HepG2 (cell line): ENCODE results near the gene CHMP1A. TPM values are rescaled to one million over a fixed set of nuclear protein-coding genes. Genes with fewer than 3 reads are reported as not detected.

Source experiments
- ATF4 ChIP-seq, 2 experiments: fragments of 450-650 bp in 1 of 2; sonication (generic) in 1 of 2; formaldehyde crosslinking; IDR thresholded peaks; 2 replicates each; pipeline versions ENCODE4 v1.5.0 to v1.8.0; 2020 to 2022; ENCODE audit warnings: mild to moderate bottlenecking in 1 of 2, missing genetic modification reagents in 1 of 2
- CHD2 ChIP-seq: IDR thresholded peaks from 2 replicates; pipeline ENCODE4 v1.6.1; 2011; ENCODE audit warnings: low read depth, low read length, improper control_type of control experiment
- DBP ChIP-seq: sonication (generic); formaldehyde crosslinking; IDR thresholded peaks from 2 replicates; pipeline ENCODE4 v1.4.0; 2020; ENCODE audit warnings: missing genetic modification reagents; ENCODE audit errors: not compliant biosample characterization
- FLYWCH1 ChIP-seq: sonication (generic); formaldehyde crosslinking; IDR thresholded peaks from 2 replicates; pipeline ENCODE4 v1.8.1; 2023; ENCODE audit warnings: mild to moderate bottlenecking, missing genetic modification reagents
- GLI4 ChIP-seq: sonication (generic); formaldehyde crosslinking; IDR thresholded peaks from 2 replicates; pipeline ENCODE4 v1.5.1; 2020; ENCODE audit warnings: missing genetic modification reagents, mild to moderate bottlenecking, moderate library complexity, borderline replicate concordance
- IRF2 ChIP-seq: IDR thresholded peaks from 2 replicates; pipeline ENCODE4 v1.6.1; 2018; ENCODE audit warnings: missing genetic modification reagents, missing compliant biosample characterization
- JARID2 ChIP-seq: sonication (generic); formaldehyde crosslinking; IDR thresholded peaks from 2 replicates; pipeline ENCODE4 v1.8.1; 2023; ENCODE audit warnings: missing genetic modification reagents, inconsistent platforms; ENCODE audit not compliant: insufficient replicate concordance
- MED13 ChIP-seq: sonication (generic); formaldehyde crosslinking; IDR thresholded peaks from 2 replicates; pipeline ENCODE4 v1.5.0; 2020; ENCODE audit warnings: missing genetic modification reagents
- ONECUT2 ChIP-seq: sonication (generic); formaldehyde crosslinking; IDR thresholded peaks from 2 replicates; pipeline ENCODE4 v1.4.0; 2020; ENCODE audit warnings: missing genetic modification reagents
- POGK ChIP-seq: sonication (generic); formaldehyde crosslinking; conservative IDR thresholded peaks from 2 replicates; pipeline ENCODE4 v1.8.0; 2022; ENCODE audit warnings: mild to moderate bottlenecking, moderate library complexity, missing genetic modification reagents
- POLR2A ChIP-seq, 2 experiments: IDR thresholded peaks; 2 replicates each; pipeline ENCODE4 v1.6.1; 2011; ENCODE audit warnings: low read depth in 2 of 2, low read length in 2 of 2, mild to moderate bottlenecking in 1 of 2, moderate library complexity in 1 of 2; ENCODE audit not compliant: insufficient read depth in 1 of 2
- TEAD3 ChIP-seq: optimal IDR thresholded peaks from 2 replicates; pipeline ENCODE3; 2016; ENCODE audit warnings: borderline replicate concordance
- ZBTB2 ChIP-seq: sonication (generic); formaldehyde crosslinking; IDR thresholded peaks from 2 replicates; pipeline ENCODE4 v1.8.0; 2022; ENCODE audit warnings: low read depth, missing genetic modification reagents
- ZHX1 ChIP-seq: sonication (generic); formaldehyde crosslinking; IDR thresholded peaks from 2 replicates; pipeline ENCODE4 v1.8.1; 2022; ENCODE audit warnings: low read depth, mild to moderate bottlenecking, missing genetic modification reagents
- ZNF317 ChIP-seq: sonication (generic); formaldehyde crosslinking; IDR thresholded peaks from 2 replicates; pipeline ENCODE4 v1.5.0; 2020; ENCODE audit warnings: mild to moderate bottlenecking, missing genetic modification reagents
- ZNF331 ChIP-seq: sonication (generic); formaldehyde crosslinking; IDR thresholded peaks from 2 replicates; pipeline ENCODE4 v1.4.0; 2020; ENCODE audit warnings: missing genetic modification reagents
- ZNF34 ChIP-seq: sonication (generic); formaldehyde crosslinking; IDR thresholded peaks from 2 replicates; pipeline ENCODE4 v1.4.0; 2020; ENCODE audit warnings: mild to moderate bottlenecking, missing genetic modification reagents, borderline replicate concordance
- ZNF510 ChIP-seq: sonication (generic); formaldehyde crosslinking; IDR thresholded peaks from 2 replicates; pipeline ENCODE4 v1.4.0; 2020; ENCODE audit warnings: low read depth, mild to moderate bottlenecking, missing genetic modification reagents
- ZNF589 ChIP-seq: sonication (generic); formaldehyde crosslinking; conservative IDR thresholded peaks from 2 replicates; pipeline ENCODE4 v1.8.0; 2022; ENCODE audit warnings: mild to moderate bottlenecking, moderate library complexity, missing genetic modification reagents
- ZNF703 ChIP-seq: sonication (generic); formaldehyde crosslinking; IDR thresholded peaks from 2 replicates; pipeline ENCODE4 v1.5.1; 2020; ENCODE audit warnings: missing genetic modification reagents, mild to moderate bottlenecking, moderate library complexity, borderline replicate concordance
- polyA plus RNA-seq, 8 experiments: library from polyadenylated mRNA; depleted of rRNA in 3 of 8; stranded (reverse) in 7 of 8; unstranded in 1 of 8; fragments of >200 nt; fragmentation: Illumina TruSeq in 4 of 8; extraction: Trizol in 4 of 8; gene quantifications; 2 replicates each; pipeline versions ENCODE4 v1.2.1 to v1.2.3, GENCODE V29; 2011 to 2016; ENCODE audit warnings: low read depth in 4 of 8, missing spikeins in 1 of 8, mixed read lengths in 1 of 8; ENCODE audit not compliant: insufficient read depth in 1 of 8
- total RNA-seq, 5 experiments: library from RNA; depleted of rRNA; stranded (reverse); fragments of >200 nt; fragmentation: Illumina TruSeq; extraction: Trizol; gene quantifications; 2 replicates each; pipeline ENCODE4 v1.2.3, GENCODE V29; 2016; ENCODE audit warnings: low read depth in 1 of 5
- TF ChIP-seq, protein P1 (sequence below): sonication (generic); formaldehyde crosslinking; IDR thresholded peaks from 2 replicates; pipeline ENCODE4 v1.4.0; 2020; ENCODE audit warnings: missing genetic modification reagents, mild to moderate bottlenecking, borderline replicate concordance

The CHMP1A gene
- total and polyA plus RNA-seq, 2 of the 13 experiments (the other 11 are each of a cell fraction or from before 2014, with no cell fraction given) = 69.4 to 73.3 TPM

DNA sequence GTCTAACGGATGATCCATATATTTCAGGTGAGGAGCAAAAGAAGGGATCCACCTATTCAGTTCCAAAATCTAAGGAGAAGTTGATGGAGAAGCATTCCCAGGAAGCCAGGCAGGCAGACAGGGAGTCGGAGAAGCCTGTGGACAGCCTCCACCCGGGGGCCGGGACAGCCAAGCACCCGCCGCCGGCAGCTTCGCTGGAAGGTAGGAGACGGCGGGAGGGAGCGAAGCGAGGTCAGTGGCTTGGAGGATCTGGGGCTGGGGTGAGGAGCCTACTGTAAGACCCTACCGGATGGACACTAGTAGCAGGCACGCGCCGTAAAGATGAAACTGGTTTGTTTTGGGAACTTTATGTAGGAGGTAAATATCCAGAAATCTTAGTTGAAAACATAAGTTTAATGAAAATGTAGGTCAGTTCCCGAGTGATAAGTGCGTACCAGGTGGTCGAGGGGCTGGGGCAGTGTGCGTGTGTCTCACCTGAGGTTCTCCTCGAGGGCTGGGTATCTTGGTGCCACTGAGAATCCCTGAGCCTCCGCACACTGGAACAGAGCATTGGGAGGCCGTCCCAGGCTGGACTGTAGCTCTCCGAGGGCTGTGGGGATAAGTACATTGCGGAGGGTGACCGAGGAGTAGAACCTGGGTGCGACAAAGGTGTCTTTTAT lies 842 bp upstream of the CHMP1A start (continued):
- TF ChIP-seq DBP (CRISPR knock-in tag) (no peak), TEAD3 (CRISPR knock-in tag) (peak; percentile 9), ATF4 (CRISPR knock-in tag; IDR thresholded peaks at IDR 0.05) (no peak), ZHX1 (CRISPR knock-in tag) (0 out of 2 replicates have a peak, but pooled peaks have one; percentile 22), ONECUT2 (no peak), POLR2A (IDR thresholded peaks at IDR 0.05; ENCODE audit: insufficient read depth in 1 of 2, low read depth in 2 of 2, low read length in 2 of 2) (no peak), ZNF510 (CRISPR knock-in tag) (no peak), CHD2 (no peak), ZNF331 (no peak), ZBTB2 (no peak), GLI4 (CRISPR knock-in tag) (no peak), JARID2 (no peak), MED13 (CRISPR knock-in tag) (peak; percentile 10; the same call in 1 of the 2 replicates), ZNF317 (CRISPR knock-in tag) (peak; percentile 39; the same call in 1 of the 2 replicates), ZNF589 (CRISPR knock-in tag) (0 out of 2 replicates have a peak, but pooled peaks have one; percentile 51), ZNF703 (CRISPR knock-in tag) (no peak), FLYWCH1 (CRISPR knock-in tag) (no peak), POGK (CRISPR knock-in tag) (no peak), IRF2 (CRISPR knock-in tag) (no peak), ZNF34 (CRISPR knock-in tag) (no peak)
- TF ChIP-seq, protein P1, sequence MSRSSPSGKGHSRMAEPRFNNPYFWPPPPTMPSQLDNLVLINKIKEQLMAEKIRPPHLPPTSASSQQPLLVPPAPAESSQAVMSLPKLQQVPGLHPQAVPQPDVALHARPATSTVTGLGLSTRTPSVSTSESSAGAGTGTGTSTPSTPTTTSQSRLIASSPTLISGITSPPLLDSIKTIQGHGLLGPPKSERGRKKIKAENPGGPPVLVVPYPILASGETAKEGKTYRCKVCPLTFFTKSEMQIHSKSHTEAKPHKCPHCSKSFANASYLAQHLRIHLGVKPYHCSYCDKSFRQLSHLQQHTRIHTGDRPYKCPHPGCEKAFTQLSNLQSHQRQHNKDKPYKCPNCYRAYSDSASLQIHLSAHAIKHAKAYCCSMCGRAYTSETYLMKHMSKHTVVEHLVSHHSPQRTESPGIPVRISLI (CRISPR knock-in tag) = no peak
